HepG2 (cell line): ENCODE results near the gene PIKFYVE. TPM values are rescaled to one million over a fixed set of nuclear protein-coding genes. Genes with fewer than 3 reads are reported as not detected.
A peak's percentile ranks its signal among the peaks of the same experiment; 100 is the strongest.

Experiments
- ARID2 ChIP-seq: sonication (generic); formaldehyde crosslinking; IDR thresholded peaks from 2 replicates; pipeline ENCODE4 v1.8.1; 2022; ENCODE audit warnings: mild to moderate bottlenecking, missing genetic modification reagents, borderline replicate concordance
- ETV6 ChIP-seq: sonication (generic); formaldehyde crosslinking; conservative IDR thresholded peaks from 2 replicates; pipeline ENCODE4 v1.4.0; 2020; ENCODE audit warnings: missing genetic modification reagents
- FOXC1 ChIP-seq: sonication (generic); formaldehyde crosslinking; IDR thresholded peaks from 2 replicates; pipeline ENCODE4 v1.8.0; 2022; ENCODE audit warnings: mild to moderate bottlenecking, missing genetic modification reagents, borderline replicate concordance
- HNF4G ChIP-seq, 2 experiments: sonication (generic) in 1 of 2; formaldehyde crosslinking in 1 of 2; IDR thresholded peaks; 2 replicates each; pipeline versions ENCODE4 v1.4.0 to v1.6.1; 2011 to 2020; ENCODE audit warnings: borderline replicate concordance in 2 of 2, low read depth in 2 of 2, mild to moderate bottlenecking in 2 of 2, low read length in 1 of 2, missing genetic modification reagents in 1 of 2, moderate library complexity in 1 of 2
- KLF9 ChIP-seq: IDR thresholded peaks from 2 replicates; pipeline ENCODE4 v1.6.1; 2016; ENCODE audit warnings: low read depth
- PHF8 ChIP-seq: sonication (generic); formaldehyde crosslinking; IDR thresholded peaks from 2 replicates; pipeline ENCODE4 v1.5.0; 2020; ENCODE audit warnings: missing genetic modification reagents
- POLR2A ChIP-seq, 2 experiments: IDR thresholded peaks; 2 replicates each; pipeline ENCODE4 v1.6.1; 2011; ENCODE audit warnings: low read depth in 2 of 2, low read length in 2 of 2, mild to moderate bottlenecking in 1 of 2, moderate library complexity in 1 of 2; ENCODE audit not compliant: insufficient read depth in 1 of 2
- SOX13 ChIP-seq, 3 experiments: fragments of 450-650 bp in 1 of 3; sonication (generic) in 1 of 3; formaldehyde crosslinking in 1 of 3; IDR thresholded peaks in 2 of 3; conservative IDR thresholded peaks in 1 of 3; 2 replicates each; pipeline versions ENCODE4 v1.5.0 to v1.6.1; 2016 to 2020; ENCODE audit warnings: antibody characterized with exemption in 1 of 3, mild to moderate bottlenecking in 1 of 3, missing compliant biosample characterization in 1 of 3, missing genetic modification reagents in 1 of 3, moderate library complexity in 1 of 3
- TCF7L2 ChIP-seq: IDR thresholded peaks from 2 replicates; pipeline ENCODE4 v1.6.1; 2011; ENCODE audit warnings: mild to moderate bottlenecking, low read depth, low read length, moderate library complexity
- ZNF12 ChIP-seq: sonication (generic); formaldehyde crosslinking; IDR thresholded peaks from 2 replicates; pipeline ENCODE4 v1.5.0; 2020; ENCODE audit warnings: missing genetic modification reagents
- ZNF253 ChIP-seq: sonication (generic); formaldehyde crosslinking; IDR thresholded peaks from 2 replicates; pipeline ENCODE4 v1.8.0; 2022; ENCODE audit warnings: mild to moderate bottlenecking, missing genetic modification reagents, borderline replicate concordance
- ZNF446 ChIP-seq: sonication (generic); formaldehyde crosslinking; IDR thresholded peaks from 2 replicates; pipeline ENCODE4 v1.5.0; 2020; ENCODE audit warnings: mild to moderate bottlenecking, missing genetic modification reagents
- ZNF749 ChIP-seq: sonication (generic); formaldehyde crosslinking; IDR thresholded peaks from 2 replicates; pipeline ENCODE4 v1.8.0; 2022; ENCODE audit warnings: mild to moderate bottlenecking, missing genetic modification reagents, moderate library complexity, borderline replicate concordance
- ZNF761 ChIP-seq: sonication (generic); formaldehyde crosslinking; conservative IDR thresholded peaks from 2 replicates; pipeline ENCODE4 v1.4.0; 2020; ENCODE audit warnings: mild to moderate bottlenecking, missing genetic modification reagents
- ZNF766 ChIP-seq: sonication (generic); formaldehyde crosslinking; IDR thresholded peaks from 2 replicates; pipeline ENCODE4 v1.5.0; 2020; ENCODE audit warnings: missing genetic modification reagents, borderline replicate concordance
- polyA plus RNA-seq, 8 experiments: library from polyadenylated mRNA; depleted of rRNA in 3 of 8; stranded (reverse) in 7 of 8; unstranded in 1 of 8; fragments of >200 nt; fragmentation: Illumina TruSeq in 4 of 8; extraction: Trizol in 4 of 8; gene quantifications; 2 replicates each; pipeline versions ENCODE4 v1.2.1 to v1.2.3, GENCODE V29; 2011 to 2016; ENCODE audit warnings: low read depth in 4 of 8, missing spikeins in 1 of 8, mixed read lengths in 1 of 8; ENCODE audit not compliant: insufficient read depth in 1 of 8
- total RNA-seq, 5 experiments: library from RNA; depleted of rRNA; stranded (reverse); fragments of >200 nt; fragmentation: Illumina TruSeq; extraction: Trizol; gene quantifications; 2 replicates each; pipeline ENCODE4 v1.2.3, GENCODE V29; 2016; ENCODE audit warnings: low read depth in 1 of 5
- TF ChIP-seq, protein P1 (sequence below): sonication (generic); formaldehyde crosslinking; conservative IDR thresholded peaks from 2 replicates; pipeline ENCODE4 v1.8.1; 2023; ENCODE audit warnings: missing genetic modification reagents
- TF ChIP-seq, protein P2 (sequence below): sonication (generic); formaldehyde crosslinking; IDR thresholded peaks from 2 replicates; pipeline ENCODE4 v1.8.1; 2023; ENCODE audit warnings: missing genetic modification reagents, inconsistent platforms, borderline replicate concordance
- TF ChIP-seq, protein P3 (sequence below): sonication (generic); formaldehyde crosslinking; IDR thresholded peaks from 2 replicates; pipeline ENCODE4 v1.4.0; 2020; ENCODE audit warnings: missing genetic modification reagents

Gene PIKFYVE
- total and polyA plus RNA-seq, 2 of the 13 experiments (the other 11 are each of a cell fraction or from before 2014, with no cell fraction given), result 20.2 to 21.7 TPM

DNA sequence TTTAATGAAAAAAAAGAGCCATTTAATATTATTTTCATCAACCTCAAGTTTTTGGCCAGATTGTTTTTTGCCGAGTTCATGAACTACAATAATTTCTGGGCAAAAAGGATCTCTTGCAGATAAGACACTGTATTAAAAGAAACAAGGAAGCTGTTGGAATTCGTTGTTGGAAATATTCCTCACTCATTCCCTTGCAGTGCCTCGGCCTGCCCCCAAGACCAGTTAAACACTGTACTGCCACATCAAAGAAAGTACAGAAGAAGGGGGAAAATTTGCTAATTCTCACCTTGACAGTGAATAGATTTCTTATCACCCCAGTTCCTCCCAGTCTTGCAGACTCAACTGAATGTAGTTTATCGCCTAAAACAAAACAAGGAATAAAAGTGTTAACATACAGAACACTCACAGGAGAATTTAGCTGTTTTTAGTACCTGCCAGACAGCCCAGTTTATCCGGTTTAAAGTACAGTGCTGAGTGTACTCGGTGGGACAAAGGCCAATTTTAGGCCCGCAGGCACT, 12.4 kb upstream of the PIKFYVE start (continued):
- TF ChIP-seq, protein P1, sequence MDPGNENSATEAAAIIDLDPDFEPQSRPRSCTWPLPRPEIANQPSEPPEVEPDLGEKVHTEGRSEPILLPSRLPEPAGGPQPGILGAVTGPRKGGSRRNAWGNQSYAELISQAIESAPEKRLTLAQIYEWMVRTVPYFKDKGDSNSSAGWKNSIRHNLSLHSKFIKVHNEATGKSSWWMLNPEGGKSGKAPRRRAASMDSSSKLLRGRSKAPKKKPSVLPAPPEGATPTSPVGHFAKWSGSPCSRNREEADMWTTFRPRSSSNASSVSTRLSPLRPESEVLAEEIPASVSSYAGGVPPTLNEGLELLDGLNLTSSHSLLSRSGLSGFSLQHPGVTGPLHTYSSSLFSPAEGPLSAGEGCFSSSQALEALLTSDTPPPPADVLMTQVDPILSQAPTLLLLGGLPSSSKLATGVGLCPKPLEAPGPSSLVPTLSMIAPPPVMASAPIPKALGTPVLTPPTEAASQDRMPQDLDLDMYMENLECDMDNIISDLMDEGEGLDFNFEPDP, result peak; percentile 96; the same call in 1 of the 2 replicates
- TF ChIP-seq PHF8 (CRISPR knock-in tag) (no peak), ZNF749 (CRISPR knock-in tag) (no peak), ETV6 (no peak), ZNF253 (CRISPR knock-in tag) (no peak), ZNF446 (CRISPR knock-in tag) (no peak), TCF7L2 (peak; percentile 47; the same call in 1 of the 2 replicates), ZNF766 (no peak), SOX13 (IDR thresholded peaks at IDR 0.05) (no peak), SOX13 (CRISPR knock-in tag; conservative IDR thresholded peaks at IDR 0.05 in 1 of 2, IDR thresholded peaks at IDR 0.05 in 1 of 2) (no peak), ZNF761 (CRISPR knock-in tag) (no peak), HNF4G (IDR thresholded peaks at IDR 0.05; ENCODE audit: borderline replicate concordance, low read depth, low read length) (peak; percentile 97), HNF4G (CRISPR knock-in tag; IDR thresholded peaks at IDR 0.05; ENCODE audit: borderline replicate concordance, low read depth) (no peak), ZNF12 (CRISPR knock-in tag) (no peak), ARID2 (CRISPR knock-in tag) (no peak), KLF9 (CRISPR knock-in tag) (no peak; the same call in 1 of the 2 replicates), FOXC1 (CRISPR knock-in tag) (no peak; the same call in 1 of the 2 replicates), POLR2A (IDR thresholded peaks at IDR 0.05; ENCODE audit: insufficient read depth in 1 of 2, low read depth in 2 of 2, low read length in 2 of 2) (no peak)
- TF ChIP-seq, protein P2, sequence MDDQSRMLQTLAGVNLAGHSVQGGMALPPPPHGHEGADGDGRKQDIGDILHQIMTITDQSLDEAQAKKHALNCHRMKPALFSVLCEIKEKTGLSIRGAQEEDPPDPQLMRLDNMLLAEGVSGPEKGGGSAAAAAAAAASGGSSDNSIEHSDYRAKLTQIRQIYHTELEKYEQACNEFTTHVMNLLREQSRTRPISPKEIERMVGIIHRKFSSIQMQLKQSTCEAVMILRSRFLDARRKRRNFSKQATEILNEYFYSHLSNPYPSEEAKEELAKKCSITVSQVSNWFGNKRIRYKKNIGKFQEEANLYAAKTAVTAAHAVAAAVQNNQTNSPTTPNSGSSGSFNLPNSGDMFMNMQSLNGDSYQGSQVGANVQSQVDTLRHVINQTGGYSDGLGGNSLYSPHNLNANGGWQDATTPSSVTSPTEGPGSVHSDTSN (CRISPR knock-in tag), result no peak
- TF ChIP-seq, protein P3, sequence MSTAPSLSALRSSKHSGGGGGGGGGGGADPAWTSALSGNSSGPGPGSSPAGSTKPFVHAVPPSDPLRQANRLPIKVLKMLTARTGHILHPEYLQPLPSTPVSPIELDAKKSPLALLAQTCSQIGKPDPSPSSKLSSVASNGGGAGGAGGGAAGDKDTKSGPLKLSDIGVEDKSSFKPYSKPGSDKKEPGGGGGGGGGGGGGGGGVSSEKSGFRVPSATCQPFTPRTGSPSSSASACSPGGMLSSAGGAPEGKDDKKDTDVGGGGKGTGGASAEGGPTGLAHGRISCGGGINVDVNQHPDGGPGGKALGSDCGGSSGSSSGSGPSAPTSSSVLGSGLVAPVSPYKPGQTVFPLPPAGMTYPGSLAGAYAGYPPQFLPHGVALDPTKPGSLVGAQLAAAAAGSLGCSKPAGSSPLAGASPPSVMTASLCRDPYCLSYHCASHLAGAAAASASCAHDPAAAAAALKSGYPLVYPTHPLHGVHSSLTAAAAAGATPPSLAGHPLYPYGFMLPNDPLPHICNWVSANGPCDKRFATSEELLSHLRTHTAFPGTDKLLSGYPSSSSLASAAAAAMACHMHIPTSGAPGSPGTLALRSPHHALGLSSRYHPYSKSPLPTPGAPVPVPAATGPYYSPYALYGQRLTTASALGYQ (CRISPR knock-in tag), result no peak
